ENCODE results near the gene HJURP.

HJURP gene

DNA sequence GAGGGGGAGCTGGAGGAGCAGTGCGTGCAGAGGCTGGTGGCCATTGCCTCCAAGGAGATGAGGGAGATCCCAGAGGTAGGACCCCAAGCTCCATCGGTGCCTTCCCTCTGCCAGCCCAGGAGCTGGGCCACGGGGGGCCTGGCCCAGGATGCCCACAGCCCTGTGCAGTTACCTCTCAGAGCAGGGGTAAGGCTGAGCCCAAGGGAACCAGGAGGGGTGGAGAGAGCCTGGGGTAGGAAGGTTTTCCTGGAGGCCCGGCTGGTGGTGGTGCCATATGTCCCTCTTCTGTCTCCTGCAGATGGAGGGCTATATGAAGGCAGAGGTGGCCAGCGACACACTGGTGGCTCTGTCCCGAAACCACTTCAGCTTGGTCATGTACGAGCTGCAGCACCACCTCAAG lies 64.8 kb downstream of the HJURP start:
- no peak for DNase-seq
